HepG2 (cell line): ENCODE measurements around the gene EPN3. TPM values are rescaled to one million over a fixed set of nuclear protein-coding genes. Genes with fewer than 3 reads are reported as not detected.

ENCODE experiments used
- ADNP ChIP-seq: sonication (generic); formaldehyde crosslinking; IDR thresholded peaks from 2 replicates; pipeline ENCODE4 v1.4.0; 2020; ENCODE audit warnings: missing genetic modification reagents
- CBX1 ChIP-seq: IDR thresholded peaks from one replicate; pipeline ENCODE4 v1.6.1; 2016; ENCODE audit warnings: antibody characterized with exemption, low read depth
- EHMT2 ChIP-seq: fragments of 200-600 bp; sonication (generic); IDR thresholded peaks from 2 replicates; pipeline ENCODE4 v1.7.0; 2017; ENCODE audit warnings: antibody characterized with exemption, low read depth, low read length, borderline replicate concordance
- ERF ChIP-seq: IDR thresholded peaks from 2 replicates; pipeline ENCODE4 v1.6.1; 2018; ENCODE audit warnings: missing biosample characterization, missing genetic modification reagents
- GATAD1 ChIP-seq: IDR thresholded peaks from 2 replicates; pipeline ENCODE4 v1.6.1; 2016; ENCODE audit warnings: missing genetic modification reagents, missing compliant biosample characterization
- HNF4A ChIP-seq: sonication (generic); formaldehyde crosslinking; IDR thresholded peaks from 2 replicates; pipeline ENCODE4 v1.4.0; 2020; ENCODE audit warnings: missing genetic modification reagents
- MAFF ChIP-seq: IDR thresholded peaks from 2 replicates; pipeline ENCODE4 v1.6.1; 2011; ENCODE audit warnings: low read depth, low read length, improper control_type of control experiment
- MED1 ChIP-seq: sonication (generic); formaldehyde crosslinking; IDR thresholded peaks from 2 replicates; pipeline ENCODE4 v1.4.0; 2020; ENCODE audit warnings: missing genetic modification reagents
- MXD4 ChIP-seq: IDR thresholded peaks from 2 replicates; pipeline ENCODE4 v1.6.1; 2016; ENCODE audit warnings: mild to moderate bottlenecking, missing biosample characterization, missing genetic modification reagents
- MZF1 ChIP-seq: sonication (generic); formaldehyde crosslinking; IDR thresholded peaks from 2 replicates; pipeline ENCODE4 v1.8.1; 2023; ENCODE audit warnings: mild to moderate bottlenecking, missing genetic modification reagents, borderline replicate concordance
- NONO ChIP-seq, 2 experiments: fragments of 450-650 bp in 1 of 2; sonication (generic) in 1 of 2; formaldehyde crosslinking in 1 of 2; IDR thresholded peaks in 1 of 2; conservative IDR thresholded peaks in 1 of 2; 2 replicates each; pipeline versions ENCODE4 v1.6.1 to v1.8.0; 2017 to 2022; ENCODE audit warnings: mild to moderate bottlenecking in 1 of 2, missing genetic modification reagents in 1 of 2, moderate library complexity in 1 of 2
- NR2F1 ChIP-seq, 2 experiments: fragments of 450-650 bp in 1 of 2; formaldehyde crosslinking in 1 of 2; IDR thresholded peaks; 2 replicates each; pipeline versions ENCODE4 v1.5.0 to v1.6.1; 2016 to 2020; ENCODE audit warnings: mild to moderate bottlenecking in 1 of 2, missing compliant biosample characterization in 1 of 2, missing genetic modification reagents in 1 of 2, moderate library complexity in 1 of 2
- PHF21A ChIP-seq: sonication (generic); formaldehyde crosslinking; IDR thresholded peaks from 2 replicates; pipeline ENCODE4 v1.5.0; 2020; ENCODE audit warnings: mild to moderate bottlenecking, missing genetic modification reagents
- SAP130 ChIP-seq: IDR thresholded peaks from 2 replicates; pipeline ENCODE4 v1.6.1; 2016; ENCODE audit warnings: low read depth
- SIN3B ChIP-seq: fragments of 150-350 bp; IDR thresholded peaks from 2 replicates; pipeline ENCODE4 v1.6.1; 2014; ENCODE audit warnings: low read length
- STAG1 ChIP-seq: sonication (generic); formaldehyde crosslinking; IDR thresholded peaks from 2 replicates; pipeline ENCODE4 v1.4.0; 2020; ENCODE audit warnings: missing genetic modification reagents
- YY1 ChIP-seq: IDR thresholded peaks from 2 replicates; pipeline ENCODE4 v1.6.1; 2011; ENCODE audit warnings: low read length, low read depth, moderate library complexity, mild to moderate bottlenecking; ENCODE audit not compliant: insufficient read depth, insufficient replicate concordance
- ZBTB3 ChIP-seq: sonication (generic); formaldehyde crosslinking; IDR thresholded peaks from 2 replicates; pipeline ENCODE4 v1.4.0; 2020; ENCODE audit warnings: low read depth, mild to moderate bottlenecking, moderate library complexity, missing genetic modification reagents, borderline replicate concordance
- ZFP36L2 ChIP-seq: sonication (generic); formaldehyde crosslinking; IDR thresholded peaks from 2 replicates; pipeline ENCODE4 v1.4.0; 2020; ENCODE audit warnings: missing genetic modification reagents
- ZKSCAN5 ChIP-seq: sonication (generic); formaldehyde crosslinking; IDR thresholded peaks from 2 replicates; pipeline ENCODE4 v1.5.1; 2020; ENCODE audit warnings: mild to moderate bottlenecking, missing genetic modification reagents
- ZNF577 ChIP-seq: sonication (generic); formaldehyde crosslinking; IDR thresholded peaks from 2 replicates; pipeline ENCODE4 v1.4.0; 2020; ENCODE audit warnings: mild to moderate bottlenecking, low read depth, missing genetic modification reagents, borderline replicate concordance
- ZNF761 ChIP-seq: sonication (generic); formaldehyde crosslinking; conservative IDR thresholded peaks from 2 replicates; pipeline ENCODE4 v1.4.0; 2020; ENCODE audit warnings: mild to moderate bottlenecking, missing genetic modification reagents
- ZNF883 ChIP-seq: sonication (generic); formaldehyde crosslinking; IDR thresholded peaks from 2 replicates; pipeline ENCODE4 v1.5.1; 2020; ENCODE audit warnings: mild to moderate bottlenecking, missing genetic modification reagents; ENCODE audit errors: not compliant biosample characterization
- polyA plus RNA-seq, 8 experiments: library from polyadenylated mRNA; depleted of rRNA in 3 of 8; stranded (reverse) in 7 of 8; unstranded in 1 of 8; fragments of >200 nt; fragmentation: Illumina TruSeq in 4 of 8; extraction: Trizol in 4 of 8; gene quantifications; 2 replicates each; pipeline versions ENCODE4 v1.2.1 to v1.2.3, GENCODE V29; 2011 to 2016; ENCODE audit warnings: low read depth in 4 of 8, missing spikeins in 1 of 8, mixed read lengths in 1 of 8; ENCODE audit not compliant: insufficient read depth in 1 of 8
- total RNA-seq, 5 experiments: library from RNA; depleted of rRNA; stranded (reverse); fragments of >200 nt; fragmentation: Illumina TruSeq; extraction: Trizol; gene quantifications; 2 replicates each; pipeline ENCODE4 v1.2.3, GENCODE V29; 2016; ENCODE audit warnings: low read depth in 1 of 5
- TF ChIP-seq, protein P1 (sequence below): sonication (generic); formaldehyde crosslinking; conservative IDR thresholded peaks from 2 replicates; pipeline ENCODE4 v1.4.0; 2020; ENCODE audit warnings: missing genetic modification reagents
- TF ChIP-seq, protein P2 (sequence below): sonication (generic); formaldehyde crosslinking; conservative IDR thresholded peaks from 2 replicates; pipeline ENCODE4 v1.8.0; 2022; ENCODE audit warnings: low read depth, missing genetic modification reagents
- TF ChIP-seq, protein P3 (sequence below): sonication (generic); formaldehyde crosslinking; IDR thresholded peaks from 2 replicates; pipeline ENCODE4 v1.8.0; 2022; ENCODE audit warnings: missing genetic modification reagents, mild to moderate bottlenecking, inconsistent platforms, borderline replicate concordance
- TF ChIP-seq, protein P4 (sequence below): IDR thresholded peaks from 2 replicates; pipeline ENCODE4 v1.6.1; 2012; ENCODE audit warnings: inconsistent platforms

EPN3 gene
- total and polyA plus RNA-seq, 2 of the 13 experiments (the other 11 are each of a cell fraction or from before 2014, with no cell fraction given) = 0.11 to 0.95 TPM

DNA sequence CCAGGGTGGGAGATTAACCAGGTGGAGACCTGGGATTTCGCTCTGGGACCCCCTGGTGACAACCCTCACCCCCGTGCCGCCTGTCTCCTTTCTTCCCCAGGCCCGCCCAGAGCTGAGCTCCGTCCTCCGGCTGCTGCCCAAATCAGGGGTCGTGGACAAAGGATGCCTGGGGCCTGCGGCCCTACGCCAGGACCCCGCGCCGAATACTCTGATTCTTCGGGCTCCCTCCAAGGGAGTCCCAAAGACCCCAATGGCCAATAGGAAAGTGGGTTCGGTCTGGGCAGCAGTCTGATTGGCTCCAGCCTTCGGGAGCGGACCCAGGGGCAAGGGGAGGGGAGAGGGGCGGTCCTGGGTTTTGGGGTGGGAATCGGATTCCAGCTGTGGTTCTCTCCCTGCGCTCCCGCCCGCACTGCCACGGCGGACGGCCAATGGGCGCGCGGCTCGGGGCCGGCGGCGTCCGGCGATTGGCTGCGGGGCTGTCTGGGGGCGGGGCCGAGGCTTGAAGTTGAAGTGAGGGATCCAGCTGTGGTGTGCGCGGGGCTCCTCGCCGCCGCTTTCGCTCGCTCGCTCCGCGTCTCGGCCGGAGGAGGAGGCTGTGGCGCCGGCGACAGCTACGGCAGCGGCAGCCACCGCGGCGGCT, 27.8 kb downstream of the EPN3 start, which contains the start of gene CACNA1G (continued):
- TF ChIP-seq NONO (IDR thresholded peaks at IDR 0.05) (no peak), NONO (CRISPR knock-in tag; conservative IDR thresholded peaks at IDR 0.05) (no peak), GATAD1 (no peak), HNF4A (CRISPR knock-in tag) (no peak), ZNF761 (no peak), EHMT2 (no peak), ZBTB3 (no peak), MED1 (CRISPR knock-in tag) (no peak), MXD4 (CRISPR knock-in tag) (no peak), ZKSCAN5 (CRISPR knock-in tag) (no peak), CBX1 (no peak), SAP130 (CRISPR knock-in tag) (peak; percentile 47), ADNP (CRISPR knock-in tag) (no peak), MAFF (no peak), MZF1 (CRISPR knock-in tag) (no peak), ERF (CRISPR knock-in tag) (0 out of 2 replicates have a peak, but pooled peaks have one; percentile 34), SIN3B (no peak), STAG1 (CRISPR knock-in tag) (no peak), ZNF883 (CRISPR knock-in tag) (no peak), ZFP36L2 (CRISPR knock-in tag) (no peak), PHF21A (CRISPR knock-in tag) (0 out of 2 replicates have a peak, but pooled peaks have one; percentile 34), YY1 (no peak), NR2F1 (CRISPR knock-in tag; IDR thresholded peaks at IDR 0.05) (no peak), ZNF577 (CRISPR knock-in tag) (no peak)
- TF ChIP-seq, protein P1, sequence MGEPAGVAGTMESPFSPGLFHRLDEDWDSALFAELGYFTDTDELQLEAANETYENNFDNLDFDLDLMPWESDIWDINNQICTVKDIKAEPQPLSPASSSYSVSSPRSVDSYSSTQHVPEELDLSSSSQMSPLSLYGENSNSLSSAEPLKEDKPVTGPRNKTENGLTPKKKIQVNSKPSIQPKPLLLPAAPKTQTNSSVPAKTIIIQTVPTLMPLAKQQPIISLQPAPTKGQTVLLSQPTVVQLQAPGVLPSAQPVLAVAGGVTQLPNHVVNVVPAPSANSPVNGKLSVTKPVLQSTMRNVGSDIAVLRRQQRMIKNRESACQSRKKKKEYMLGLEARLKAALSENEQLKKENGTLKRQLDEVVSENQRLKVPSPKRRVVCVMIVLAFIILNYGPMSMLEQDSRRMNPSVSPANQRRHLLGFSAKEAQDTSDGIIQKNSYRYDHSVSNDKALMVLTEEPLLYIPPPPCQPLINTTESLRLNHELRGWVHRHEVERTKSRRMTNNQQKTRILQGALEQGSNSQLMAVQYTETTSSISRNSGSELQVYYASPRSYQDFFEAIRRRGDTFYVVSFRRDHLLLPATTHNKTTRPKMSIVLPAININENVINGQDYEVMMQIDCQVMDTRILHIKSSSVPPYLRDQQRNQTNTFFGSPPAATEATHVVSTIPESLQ (CRISPR knock-in tag) = no peak
- TF ChIP-seq, protein P2, sequence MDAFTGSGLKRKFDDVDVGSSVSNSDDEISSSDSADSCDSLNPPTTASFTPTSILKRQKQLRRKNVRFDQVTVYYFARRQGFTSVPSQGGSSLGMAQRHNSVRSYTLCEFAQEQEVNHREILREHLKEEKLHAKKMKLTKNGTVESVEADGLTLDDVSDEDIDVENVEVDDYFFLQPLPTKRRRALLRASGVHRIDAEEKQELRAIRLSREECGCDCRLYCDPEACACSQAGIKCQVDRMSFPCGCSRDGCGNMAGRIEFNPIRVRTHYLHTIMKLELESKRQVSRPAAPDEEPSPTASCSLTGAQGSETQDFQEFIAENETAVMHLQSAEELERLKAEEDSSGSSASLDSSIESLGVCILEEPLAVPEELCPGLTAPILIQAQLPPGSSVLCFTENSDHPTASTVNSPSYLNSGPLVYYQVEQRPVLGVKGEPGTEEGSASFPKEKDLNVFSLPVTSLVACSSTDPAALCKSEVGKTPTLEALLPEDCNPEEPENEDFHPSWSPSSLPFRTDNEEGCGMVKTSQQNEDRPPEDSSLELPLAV (CRISPR knock-in tag) = no peak
- TF ChIP-seq, protein P3, sequence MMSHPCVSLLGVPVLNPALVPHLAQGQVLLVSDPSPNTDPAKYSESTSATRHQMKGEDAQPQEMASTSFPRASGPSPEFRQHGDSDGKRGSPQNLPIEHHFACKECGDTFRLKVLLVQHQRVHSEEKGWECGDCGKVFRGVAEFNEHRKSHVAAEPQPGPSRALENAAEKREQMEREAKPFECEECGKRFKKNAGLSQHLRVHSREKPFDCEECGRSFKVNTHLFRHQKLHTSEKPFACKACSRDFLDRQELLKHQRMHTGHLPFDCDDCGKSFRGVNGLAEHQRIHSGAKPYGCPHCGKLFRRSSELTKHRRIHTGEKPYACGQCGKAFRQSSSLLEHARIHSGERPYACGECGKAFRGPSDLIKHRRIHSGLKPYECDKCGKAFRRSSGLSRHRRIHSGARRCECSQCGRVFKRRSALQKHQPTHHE (CRISPR knock-in tag) = no peak
- TF ChIP-seq, protein P4, sequence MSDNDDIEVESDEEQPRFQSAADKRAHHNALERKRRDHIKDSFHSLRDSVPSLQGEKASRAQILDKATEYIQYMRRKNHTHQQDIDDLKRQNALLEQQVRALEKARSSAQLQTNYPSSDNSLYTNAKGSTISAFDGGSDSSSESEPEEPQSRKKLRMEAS = peak; percentile 58; the same call in 1 of the 2 replicates
